ENCODE data around the gene FITM1.

DNA sequence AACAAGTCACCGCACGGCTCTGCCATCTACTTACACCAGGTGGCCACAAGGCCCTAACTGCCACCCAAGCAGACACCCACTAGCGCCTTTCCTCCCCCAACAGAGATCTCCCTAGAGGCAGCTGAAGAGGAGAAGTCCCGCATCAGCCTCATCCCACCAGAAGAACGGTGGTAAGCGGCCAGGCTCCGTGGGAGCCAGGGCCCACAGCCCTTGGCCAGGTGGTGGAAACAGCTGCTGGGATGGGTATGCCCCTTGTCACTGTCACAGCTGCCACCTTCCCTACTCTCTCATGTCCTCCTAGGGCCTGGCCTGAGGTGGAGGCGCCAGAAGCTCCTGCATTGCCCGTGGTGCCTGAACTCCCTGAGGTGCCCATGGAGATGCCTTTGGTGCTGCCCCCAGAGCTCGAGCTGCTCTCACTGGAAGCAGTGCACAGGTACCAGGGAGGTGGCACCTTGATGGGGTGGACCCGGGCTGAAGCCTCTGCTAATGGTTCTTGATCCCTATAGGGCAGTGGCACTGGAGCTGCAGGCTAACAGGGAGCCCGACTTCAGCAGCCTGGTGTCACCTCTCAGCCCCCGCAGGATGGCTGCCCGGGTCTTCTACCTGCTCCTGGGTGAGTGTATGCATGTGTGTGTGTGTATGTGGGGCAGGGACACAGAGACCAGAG is 49.0 kb downstream of the FITM1 start:
- TF ChIP-seq REST (IDR thresholded peaks at IDR 0.05; ENCODE audit: insufficient replicate concordance, low read depth) (no peak), GABPA (IDR thresholded peaks at IDR 0.05; ENCODE audit: low read depth) (no peak), POLR2AphosphoS5 (IDR thresholded peaks at IDR 0.05; ENCODE audit: low read depth) (no peak), SPI1 (IDR thresholded peaks at IDR 0.05; ENCODE audit: borderline replicate concordance, low read depth) (no peak)
- TF ChIP-seq, protein P1, sequence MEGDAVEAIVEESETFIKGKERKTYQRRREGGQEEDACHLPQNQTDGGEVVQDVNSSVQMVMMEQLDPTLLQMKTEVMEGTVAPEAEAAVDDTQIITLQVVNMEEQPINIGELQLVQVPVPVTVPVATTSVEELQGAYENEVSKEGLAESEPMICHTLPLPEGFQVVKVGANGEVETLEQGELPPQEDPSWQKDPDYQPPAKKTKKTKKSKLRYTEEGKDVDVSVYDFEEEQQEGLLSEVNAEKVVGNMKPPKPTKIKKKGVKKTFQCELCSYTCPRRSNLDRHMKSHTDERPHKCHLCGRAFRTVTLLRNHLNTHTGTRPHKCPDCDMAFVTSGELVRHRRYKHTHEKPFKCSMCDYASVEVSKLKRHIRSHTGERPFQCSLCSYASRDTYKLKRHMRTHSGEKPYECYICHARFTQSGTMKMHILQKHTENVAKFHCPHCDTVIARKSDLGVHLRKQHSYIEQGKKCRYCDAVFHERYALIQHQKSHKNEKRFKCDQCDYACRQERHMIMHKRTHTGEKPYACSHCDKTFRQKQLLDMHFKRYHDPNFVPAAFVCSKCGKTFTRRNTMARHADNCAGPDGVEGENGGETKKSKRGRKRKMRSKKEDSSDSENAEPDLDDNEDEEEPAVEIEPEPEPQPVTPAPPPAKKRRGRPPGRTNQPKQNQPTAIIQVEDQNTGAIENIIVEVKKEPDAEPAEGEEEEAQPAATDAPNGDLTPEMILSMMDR (IDR thresholded peaks at IDR 0.05; ENCODE audit: insufficient read depth, low read length) = no peak
